ENCODE data around the gene CDK5RAP2.

DNA sequence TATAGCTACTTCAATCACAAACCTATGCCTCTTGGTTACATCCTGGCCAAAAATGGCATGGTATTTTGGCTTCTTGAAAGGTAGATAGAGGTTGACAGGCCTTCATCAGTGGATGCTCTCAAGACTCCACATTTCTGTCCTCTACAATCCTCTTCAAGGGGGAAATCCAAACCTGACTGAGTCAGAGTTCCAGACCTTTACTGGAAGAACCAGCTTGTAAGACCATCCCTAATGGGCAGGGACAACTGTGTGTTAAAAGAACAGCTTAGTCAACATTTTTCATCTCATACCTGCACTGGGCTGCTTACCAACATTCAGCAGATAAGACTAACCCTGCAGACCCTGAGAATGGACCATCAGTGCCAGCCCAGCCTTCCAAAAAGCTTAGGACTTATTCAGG is 155.7 kb downstream of the CDK5RAP2 start:
- TF ChIP-seq, protein P1, sequence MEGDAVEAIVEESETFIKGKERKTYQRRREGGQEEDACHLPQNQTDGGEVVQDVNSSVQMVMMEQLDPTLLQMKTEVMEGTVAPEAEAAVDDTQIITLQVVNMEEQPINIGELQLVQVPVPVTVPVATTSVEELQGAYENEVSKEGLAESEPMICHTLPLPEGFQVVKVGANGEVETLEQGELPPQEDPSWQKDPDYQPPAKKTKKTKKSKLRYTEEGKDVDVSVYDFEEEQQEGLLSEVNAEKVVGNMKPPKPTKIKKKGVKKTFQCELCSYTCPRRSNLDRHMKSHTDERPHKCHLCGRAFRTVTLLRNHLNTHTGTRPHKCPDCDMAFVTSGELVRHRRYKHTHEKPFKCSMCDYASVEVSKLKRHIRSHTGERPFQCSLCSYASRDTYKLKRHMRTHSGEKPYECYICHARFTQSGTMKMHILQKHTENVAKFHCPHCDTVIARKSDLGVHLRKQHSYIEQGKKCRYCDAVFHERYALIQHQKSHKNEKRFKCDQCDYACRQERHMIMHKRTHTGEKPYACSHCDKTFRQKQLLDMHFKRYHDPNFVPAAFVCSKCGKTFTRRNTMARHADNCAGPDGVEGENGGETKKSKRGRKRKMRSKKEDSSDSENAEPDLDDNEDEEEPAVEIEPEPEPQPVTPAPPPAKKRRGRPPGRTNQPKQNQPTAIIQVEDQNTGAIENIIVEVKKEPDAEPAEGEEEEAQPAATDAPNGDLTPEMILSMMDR (conservative IDR thresholded peaks at IDR 0.05 in 1 of 2, IDR thresholded peaks at IDR 0.05 in 1 of 2; ENCODE audit: low read depth in 1 of 2, low read length in 2 of 2) = no peak
- TF ChIP-seq EZH2 (IDR thresholded peaks at IDR 0.05; ENCODE audit: low read length, missing control alignments) = no peak

Measured in fibroblast of lung (primary cell).